ENCODE measurements around the gene FRS2.

GRCh38 chr12:69481133-69481532 lies 10.9 kb downstream of the FRS2 start:
- TF ChIP-seq, protein P1, sequence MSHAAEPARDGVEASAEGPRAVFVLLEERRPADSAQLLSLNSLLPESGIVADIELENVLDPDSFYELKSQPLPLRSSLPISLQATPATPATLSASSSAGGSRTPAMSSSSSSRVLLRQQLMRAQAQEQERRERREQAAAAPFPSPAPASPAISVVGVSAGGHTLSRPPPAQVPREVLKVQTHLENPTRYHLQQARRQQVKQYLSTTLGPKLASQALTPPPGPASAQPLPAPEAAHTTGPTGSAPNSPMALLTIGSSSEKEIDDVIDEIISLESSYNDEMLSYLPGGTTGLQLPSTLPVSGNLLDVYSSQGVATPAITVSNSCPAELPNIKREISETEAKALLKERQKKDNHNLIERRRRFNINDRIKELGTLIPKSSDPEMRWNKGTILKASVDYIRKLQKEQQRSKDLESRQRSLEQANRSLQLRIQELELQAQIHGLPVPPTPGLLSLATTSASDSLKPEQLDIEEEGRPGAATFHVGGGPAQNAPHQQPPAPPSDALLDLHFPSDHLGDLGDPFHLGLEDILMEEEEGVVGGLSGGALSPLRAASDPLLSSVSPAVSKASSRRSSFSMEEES (CRISPR knock-in tag; IDR thresholded peaks at IDR 0.05) = no peak
- TF ChIP-seq SAFB2 (IDR thresholded peaks at IDR 0.05; ENCODE audit: borderline replicate concordance, low read depth, low read length, severe bottlenecking) (no peak), MAFF (IDR thresholded peaks at IDR 0.05; ENCODE audit: low read length) (no peak), POLR2B (IDR thresholded peaks at IDR 0.05; ENCODE audit: low read depth, partially characterized antibody) (no peak), SP1 (CRISPR knock-in tag; IDR thresholded peaks at IDR 0.05) (no peak), CREB1 (IDR thresholded peaks at IDR 0.05) (no peak), CREB1 (CRISPR knock-in tag; IDR thresholded peaks at IDR 0.05) (no peak), ZNF263 (CRISPR knock-in tag; IDR thresholded peaks at IDR 0.05; ENCODE audit: borderline replicate concordance) (no peak), KDM4B (IDR thresholded peaks at IDR 0.05; ENCODE audit: borderline replicate concordance in 2 of 2, low read depth in 1 of 2) (no peak), PATZ1 (CRISPR knock-in tag; IDR thresholded peaks at IDR 0.05; ENCODE audit: borderline replicate concordance) (no peak), MAZ (CRISPR knock-in tag; conservative IDR thresholded peaks at IDR 0.05 in 1 of 2, IDR thresholded peaks at IDR 0.05 in 1 of 2) (no peak)
- TF ChIP-seq, protein P2, sequence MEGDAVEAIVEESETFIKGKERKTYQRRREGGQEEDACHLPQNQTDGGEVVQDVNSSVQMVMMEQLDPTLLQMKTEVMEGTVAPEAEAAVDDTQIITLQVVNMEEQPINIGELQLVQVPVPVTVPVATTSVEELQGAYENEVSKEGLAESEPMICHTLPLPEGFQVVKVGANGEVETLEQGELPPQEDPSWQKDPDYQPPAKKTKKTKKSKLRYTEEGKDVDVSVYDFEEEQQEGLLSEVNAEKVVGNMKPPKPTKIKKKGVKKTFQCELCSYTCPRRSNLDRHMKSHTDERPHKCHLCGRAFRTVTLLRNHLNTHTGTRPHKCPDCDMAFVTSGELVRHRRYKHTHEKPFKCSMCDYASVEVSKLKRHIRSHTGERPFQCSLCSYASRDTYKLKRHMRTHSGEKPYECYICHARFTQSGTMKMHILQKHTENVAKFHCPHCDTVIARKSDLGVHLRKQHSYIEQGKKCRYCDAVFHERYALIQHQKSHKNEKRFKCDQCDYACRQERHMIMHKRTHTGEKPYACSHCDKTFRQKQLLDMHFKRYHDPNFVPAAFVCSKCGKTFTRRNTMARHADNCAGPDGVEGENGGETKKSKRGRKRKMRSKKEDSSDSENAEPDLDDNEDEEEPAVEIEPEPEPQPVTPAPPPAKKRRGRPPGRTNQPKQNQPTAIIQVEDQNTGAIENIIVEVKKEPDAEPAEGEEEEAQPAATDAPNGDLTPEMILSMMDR (IDR thresholded peaks at IDR 0.05 in 2 of 3, conservative IDR thresholded peaks at IDR 0.05 in 1 of 3; ENCODE audit: insufficient read depth in 2 of 3, low read depth in 1 of 3, low read length in 3 of 3) = no peak

Measured in K562 (cell line).